Activated naive CD8-positive, alpha-beta T cell (primary cell): ENCODE results near the gene FRMPD4.
"Not testable (repeated sequence)": the region's sequence is repeated elsewhere in the genome, so short reads cannot be mapped to it uniquely, and the experiment has no call there.

Source experiments
- H3K27ac Mint-ChIP-seq: one replicate; pipeline ENCODE4 v1.8.0; 2021; ENCODE audit warnings: mixed read lengths
- H3K27me3 Mint-ChIP-seq: one replicate; pipeline ENCODE4 v1.8.0; 2021; ENCODE audit warnings: mixed read lengths
- H3K36me3 Mint-ChIP-seq: one replicate; pipeline ENCODE4 v1.8.0; 2021; ENCODE audit warnings: mixed read lengths
- H3K4me1 Mint-ChIP-seq: one replicate; pipeline ENCODE4 v1.8.0; 2021; ENCODE audit warnings: low read depth, mixed read lengths
- H3K4me3 Mint-ChIP-seq: one replicate; pipeline ENCODE4 v1.8.0; 2021; ENCODE audit warnings: mild to moderate bottlenecking, mixed read lengths
- H3K9me3 Mint-ChIP-seq: one replicate; pipeline ENCODE4 v1.8.0; 2021; ENCODE audit warnings: low read depth, mixed read lengths

Gene FRMPD4

DNA sequence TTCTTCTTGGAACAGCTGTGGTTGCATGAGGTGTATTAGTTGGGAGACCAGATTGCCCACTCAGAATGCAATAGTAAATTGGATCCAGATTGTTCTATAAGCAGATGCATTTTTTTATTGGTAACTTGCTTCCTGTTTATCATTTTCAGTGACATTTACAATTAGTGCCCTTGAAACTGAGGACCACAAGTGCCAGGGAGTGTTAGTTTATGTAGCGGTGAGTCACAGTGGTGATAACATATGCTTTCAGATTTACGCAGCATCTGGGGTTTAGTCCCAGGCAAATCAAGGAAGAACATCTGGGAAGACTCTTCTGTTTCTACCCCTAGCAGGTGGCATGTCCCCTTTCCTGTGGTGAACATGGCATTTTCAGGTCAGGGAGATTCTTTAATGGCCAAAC lies 24.1 kb downstream of the FRMPD4 start:
- no peaks in the 10 kb centered on the region for H3K9me3 Mint-ChIP-seq
- H3K27ac Mint-ChIP-seq = no peak overlapping the region
- H3K27me3 Mint-ChIP-seq = no peaks in the 10 kb centered on the region
- no peak overlapping the region for H3K4me3 Mint-ChIP-seq
- no peaks in the 10 kb centered on the region for H3K4me1 Mint-ChIP-seq
- H3K36me3 Mint-ChIP-seq = no peaks in the 10 kb centered on the region

DNA sequence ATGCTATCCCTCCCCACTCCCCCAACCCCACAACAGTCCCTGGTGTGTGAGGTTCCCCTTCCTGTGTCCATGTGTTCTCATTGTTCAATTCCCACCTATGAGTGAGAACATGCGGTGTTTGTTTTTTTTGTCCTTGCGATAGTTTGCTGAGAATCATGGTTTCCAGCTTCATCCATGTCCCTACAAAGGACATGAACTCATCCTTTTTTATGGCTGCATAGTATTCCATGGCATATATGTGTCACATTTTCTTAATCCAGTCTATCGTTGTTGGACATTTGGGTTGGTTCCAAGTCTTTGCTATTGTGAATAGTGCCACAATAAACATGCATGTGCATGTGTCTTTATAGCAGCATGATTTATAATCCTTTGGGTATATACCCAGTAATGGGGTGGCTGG lies 25.9 kb downstream of the FRMPD4 start:
- not testable (repeated sequence) for H3K27me3 Mint-ChIP-seq, H3K27ac Mint-ChIP-seq, H3K9me3 Mint-ChIP-seq, H3K4me1 Mint-ChIP-seq, H3K36me3 Mint-ChIP-seq, H3K4me3 Mint-ChIP-seq

DNA sequence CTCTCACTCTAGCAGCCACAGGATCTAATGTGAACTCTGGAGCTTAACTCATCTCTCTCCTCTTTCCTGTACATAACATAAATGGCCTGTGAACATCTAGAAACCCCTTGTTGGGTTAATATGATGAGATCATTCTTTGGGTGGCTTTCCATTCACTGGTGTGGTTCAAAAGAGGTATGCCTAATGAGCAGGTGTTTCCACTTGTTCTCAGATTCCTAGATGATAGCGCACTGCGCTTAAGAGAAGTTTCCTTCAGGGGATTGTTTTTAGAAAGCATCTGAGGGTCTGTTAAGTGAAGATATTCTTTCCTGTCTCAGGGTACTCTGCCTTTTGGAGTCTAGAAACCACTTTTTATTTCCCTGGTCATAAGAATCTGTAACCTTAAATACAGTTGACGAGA lies 32.5 kb downstream of the FRMPD4 start:
- Mint-ChIP-seq H3K27me3 (no peaks in the 10 kb centered on the region), H3K4me3 (no peak overlapping the region), H3K4me1 (no peaks in the 10 kb centered on the region), H3K27ac (no peak overlapping the region), H3K9me3 (no peaks in the 10 kb centered on the region), H3K36me3 (no peaks in the 10 kb centered on the region)

DNA sequence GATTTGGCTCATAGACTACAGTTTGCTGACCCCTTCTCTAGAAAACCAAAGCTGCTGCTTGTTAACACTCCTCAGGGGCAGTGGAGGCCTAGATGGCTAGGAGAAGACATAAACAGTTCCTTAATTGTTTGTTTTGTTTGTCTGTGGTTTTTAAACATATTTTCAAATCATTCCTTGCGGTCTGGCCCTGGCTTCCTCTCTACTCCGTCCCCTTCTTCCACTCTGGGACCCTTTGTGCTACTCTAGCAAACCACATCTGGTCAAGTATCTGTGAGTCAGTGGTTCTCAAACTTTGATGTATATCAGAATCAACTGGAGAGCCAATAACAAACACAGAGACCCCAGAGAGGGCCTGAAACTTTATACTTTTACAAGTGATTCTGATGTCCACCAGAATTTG lies 36.1 kb downstream of the FRMPD4 start:
- no peaks in the 10 kb centered on the region for H3K27me3 Mint-ChIP-seq
- H3K9me3 Mint-ChIP-seq = no peaks in the 10 kb centered on the region
- no peak overlapping the region for H3K4me3 Mint-ChIP-seq
- no peak overlapping the region for H3K27ac Mint-ChIP-seq
- no peaks in the 10 kb centered on the region for H3K4me1 Mint-ChIP-seq
- no peaks in the 10 kb centered on the region for H3K36me3 Mint-ChIP-seq

DNA sequence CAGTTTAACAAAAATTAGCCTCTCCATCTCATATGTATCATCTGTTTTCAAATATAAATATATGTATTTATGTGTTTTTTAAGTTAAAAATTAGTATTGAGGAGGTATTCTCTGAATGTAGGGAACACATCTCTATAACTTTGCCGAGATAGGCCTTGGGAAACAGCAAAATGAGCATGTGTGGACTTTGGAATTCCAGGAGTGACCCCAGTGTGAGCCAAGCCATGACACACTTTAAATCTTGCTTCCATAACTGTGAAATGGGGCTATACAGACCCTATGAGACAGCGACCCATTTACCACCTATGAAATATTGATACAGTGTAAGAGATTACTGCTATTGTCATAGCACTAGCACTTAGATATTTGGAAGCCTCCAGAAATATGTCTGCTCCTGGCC lies 58.8 kb downstream of the FRMPD4 start:
- no peaks in the 10 kb centered on the region for H3K27me3 Mint-ChIP-seq
- H3K4me1 Mint-ChIP-seq = no peaks in the 10 kb centered on the region
- no peaks in the 10 kb centered on the region for H3K36me3 Mint-ChIP-seq
- H3K27ac Mint-ChIP-seq = no peak overlapping the region
- H3K4me3 Mint-ChIP-seq = no peak overlapping the region
- no peaks in the 10 kb centered on the region for H3K9me3 Mint-ChIP-seq

DNA sequence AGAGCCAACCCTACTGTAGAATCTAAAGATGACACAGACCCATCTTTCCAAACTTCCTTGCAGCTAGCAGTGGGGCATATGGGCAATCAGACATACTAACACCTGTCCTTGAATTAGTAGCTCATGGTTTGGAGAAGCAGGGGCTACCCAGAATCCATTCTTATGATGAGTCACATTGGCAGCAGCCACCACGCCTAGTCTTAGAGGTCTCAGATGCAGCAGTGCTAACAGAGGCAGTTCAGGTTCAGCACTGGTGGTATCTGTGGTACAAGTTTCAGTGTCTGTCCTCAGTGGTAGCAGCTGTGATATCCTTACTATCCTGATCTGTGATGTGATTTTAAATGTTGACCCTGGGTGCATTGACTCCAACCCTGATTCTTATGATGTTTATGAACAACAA lies 68.1 kb downstream of the FRMPD4 start:
- H3K27ac Mint-ChIP-seq = no peak overlapping the region
- peaks cover 4% of the 10 kb centered on the region for H3K9me3 Mint-ChIP-seq
- H3K36me3 Mint-ChIP-seq = no peaks in the 10 kb centered on the region
- H3K27me3 Mint-ChIP-seq = peaks cover 3% of the 10 kb centered on the region
- no peak overlapping the region for H3K4me3 Mint-ChIP-seq
- H3K4me1 Mint-ChIP-seq = no peaks in the 10 kb centered on the region

DNA sequence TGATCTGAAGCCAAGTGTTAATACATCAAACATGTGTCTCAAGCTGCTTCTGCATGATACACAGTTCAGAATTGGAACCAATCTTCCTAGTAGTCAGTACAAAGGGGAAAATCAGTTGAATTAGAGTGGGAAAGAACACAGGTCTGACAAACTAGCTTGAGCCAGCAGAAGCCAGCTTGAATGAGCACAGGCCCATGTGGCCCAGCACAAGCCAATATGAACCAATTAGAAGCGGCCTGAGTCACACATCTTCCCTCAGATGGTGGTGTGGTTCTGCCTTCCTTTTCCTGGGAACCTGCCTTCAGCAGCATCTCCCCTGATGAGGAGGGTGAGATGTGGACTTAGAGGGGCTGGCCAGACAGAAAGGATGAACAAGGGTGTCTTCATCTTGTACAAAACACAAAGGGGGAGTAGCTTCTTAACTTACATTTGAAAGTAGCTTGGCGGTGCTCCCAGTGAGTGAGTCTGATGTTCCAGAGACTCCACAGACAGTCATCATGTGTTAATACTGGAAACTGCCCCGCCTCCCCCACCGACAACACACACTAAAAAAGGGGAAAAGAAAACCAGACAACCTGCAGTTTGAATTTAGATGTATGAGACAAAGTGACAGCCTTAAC lies 72.0 kb downstream of the FRMPD4 start:
- no peaks in the 10 kb centered on the region for H3K36me3 Mint-ChIP-seq
- H3K9me3 Mint-ChIP-seq = peaks cover 4% of the 10 kb centered on the region
- H3K4me3 Mint-ChIP-seq = no peak overlapping the region
- no peak overlapping the region for H3K27ac Mint-ChIP-seq
- no peaks in the 10 kb centered on the region for H3K4me1 Mint-ChIP-seq
- peaks cover 2% of the 10 kb centered on the region for H3K27me3 Mint-ChIP-seq

DNA sequence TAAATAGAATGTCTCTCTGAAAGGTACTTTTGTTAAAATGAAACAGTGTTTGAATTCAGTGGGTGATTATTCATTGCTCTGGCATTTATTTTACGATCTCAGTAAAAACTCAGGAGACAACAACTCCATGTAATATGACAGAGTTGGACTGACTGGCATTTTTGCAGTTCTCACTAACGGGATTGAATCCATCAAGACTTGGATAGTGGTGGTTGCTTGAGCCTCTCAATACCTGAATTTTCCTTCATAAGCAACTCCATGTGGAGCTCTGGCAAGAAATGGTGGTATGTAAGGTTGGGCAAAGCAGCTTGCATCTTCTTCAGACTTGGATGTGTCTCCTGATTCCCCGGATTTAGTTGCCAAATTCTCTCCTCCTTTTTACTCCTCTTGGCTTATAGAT lies 72.7 kb downstream of the FRMPD4 start:
- H3K9me3 Mint-ChIP-seq = peaks cover 4% of the 10 kb centered on the region
- peaks cover 3% of the 10 kb centered on the region for H3K27me3 Mint-ChIP-seq
- no peaks in the 10 kb centered on the region for H3K36me3 Mint-ChIP-seq
- H3K27ac Mint-ChIP-seq = no peak overlapping the region
- no peak overlapping the region for H3K4me3 Mint-ChIP-seq
- no peaks in the 10 kb centered on the region for H3K4me1 Mint-ChIP-seq

DNA sequence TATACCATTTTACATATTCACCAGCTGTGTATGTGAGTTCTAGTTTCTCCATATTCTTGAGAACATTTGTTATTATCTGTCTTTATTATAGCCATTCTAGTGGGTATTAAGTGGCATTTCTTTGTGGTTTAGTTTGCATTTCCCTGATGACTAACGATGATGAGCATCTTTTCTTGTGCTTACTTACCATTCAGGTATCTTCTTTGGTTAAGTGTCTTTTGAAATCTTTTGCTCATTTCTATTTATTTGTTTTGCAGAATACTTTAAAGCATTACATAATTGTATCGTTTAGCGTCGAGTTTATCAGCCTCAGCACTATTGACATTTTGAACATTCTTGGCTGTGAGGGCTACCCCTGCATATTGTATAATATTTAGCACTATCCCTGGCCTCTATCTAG lies 85.4 kb downstream of the FRMPD4 start:
- Mint-ChIP-seq H3K27ac (no peak overlapping the region), H3K4me1 (no peaks in the 10 kb centered on the region), H3K4me3 (no peak overlapping the region), H3K36me3 (no peaks in the 10 kb centered on the region), H3K27me3 (no peaks in the 10 kb centered on the region), H3K9me3 (no peaks in the 10 kb centered on the region)

DNA sequence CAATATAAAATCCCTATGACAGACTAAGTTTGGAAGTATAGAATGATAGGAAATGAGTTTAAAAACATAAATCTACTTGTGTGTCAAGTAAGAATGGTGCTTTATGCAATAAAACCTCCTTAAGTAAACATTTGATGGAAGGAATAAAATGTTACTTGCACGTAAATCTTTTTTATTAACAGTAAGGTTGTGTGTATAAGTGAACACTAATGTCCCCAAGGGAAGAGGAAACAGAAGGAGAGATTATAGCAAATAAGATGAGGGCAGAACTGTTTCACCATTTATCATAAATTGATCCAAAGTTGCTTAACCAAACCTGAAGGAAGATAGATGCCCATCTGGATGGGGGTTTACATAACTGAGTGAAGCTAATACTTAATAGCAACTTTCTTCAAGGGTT lies 86.8 kb downstream of the FRMPD4 start:
- no peaks in the 10 kb centered on the region for H3K27me3 Mint-ChIP-seq

DNA sequence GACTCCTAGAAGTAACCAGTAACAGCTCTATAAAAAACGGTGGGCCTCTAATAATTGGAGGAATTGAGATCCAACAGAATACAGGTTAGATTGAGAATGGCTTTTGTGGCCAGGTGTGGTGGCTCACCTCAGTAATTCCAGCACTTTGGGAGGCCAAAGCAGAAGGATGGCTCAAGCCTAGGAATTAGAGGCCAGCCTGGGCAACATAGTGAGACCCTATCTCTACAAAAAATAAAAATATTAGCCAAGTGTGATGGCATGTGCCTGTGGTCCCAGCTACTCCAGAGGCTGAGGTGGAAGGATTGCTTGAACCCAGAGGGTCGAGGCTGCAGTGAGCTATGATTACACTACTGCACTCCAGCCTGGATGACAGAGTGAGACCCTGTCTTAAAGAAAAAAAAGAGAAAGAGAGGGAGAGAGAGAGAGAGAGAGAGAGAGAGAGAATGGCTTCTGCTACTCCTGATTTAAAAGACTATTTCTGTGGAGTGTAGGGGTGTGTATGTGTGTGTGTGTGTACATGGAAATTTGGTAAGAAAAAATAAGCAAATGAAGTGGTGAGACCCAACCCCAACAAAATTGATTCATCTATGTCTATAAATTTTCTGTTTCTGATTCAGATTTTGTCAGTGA lies 89.3 kb downstream of the FRMPD4 start:
- Mint-ChIP-seq H3K36me3 (no peaks in the 10 kb centered on the region), H3K9me3 (no peaks in the 10 kb centered on the region), H3K27me3 (no peaks in the 10 kb centered on the region), H3K4me1 (no peaks in the 10 kb centered on the region), H3K27ac (no peak overlapping the region), H3K4me3 (no peak overlapping the region)

More for the DNA sequence above, 86.8 kb downstream of the FRMPD4 start:
- no peaks in the 10 kb centered on the region for H3K9me3 Mint-ChIP-seq
- no peaks in the 10 kb centered on the region for H3K36me3 Mint-ChIP-seq
- no peak overlapping the region for H3K27ac Mint-ChIP-seq
- H3K4me1 Mint-ChIP-seq = no peaks in the 10 kb centered on the region
- H3K4me3 Mint-ChIP-seq = no peak overlapping the region

DNA sequence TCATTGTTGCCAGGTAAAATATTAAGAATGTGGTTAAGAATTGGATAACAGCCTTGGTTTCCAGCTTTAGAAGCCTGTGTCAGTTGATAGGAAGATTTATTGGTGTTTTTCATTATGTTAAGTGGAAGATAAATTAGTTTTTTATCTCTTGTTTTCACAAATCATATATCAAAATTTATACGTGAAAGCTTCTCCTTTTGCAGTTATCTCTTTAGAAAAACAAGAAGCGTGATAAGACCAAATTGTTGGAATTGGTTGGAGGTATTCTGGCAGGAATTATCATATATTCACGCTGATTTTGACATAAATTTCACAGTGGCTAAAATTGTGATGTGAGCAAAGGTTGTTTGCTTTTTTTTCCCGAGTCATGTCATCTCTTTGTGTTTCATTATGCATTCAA lies 90.6 kb downstream of the FRMPD4 start:
- Mint-ChIP-seq H3K9me3 (no peaks in the 10 kb centered on the region), H3K27ac (no peak overlapping the region), H3K36me3 (no peaks in the 10 kb centered on the region), H3K27me3 (no peaks in the 10 kb centered on the region), H3K4me1 (no peaks in the 10 kb centered on the region), H3K4me3 (no peak overlapping the region)

DNA sequence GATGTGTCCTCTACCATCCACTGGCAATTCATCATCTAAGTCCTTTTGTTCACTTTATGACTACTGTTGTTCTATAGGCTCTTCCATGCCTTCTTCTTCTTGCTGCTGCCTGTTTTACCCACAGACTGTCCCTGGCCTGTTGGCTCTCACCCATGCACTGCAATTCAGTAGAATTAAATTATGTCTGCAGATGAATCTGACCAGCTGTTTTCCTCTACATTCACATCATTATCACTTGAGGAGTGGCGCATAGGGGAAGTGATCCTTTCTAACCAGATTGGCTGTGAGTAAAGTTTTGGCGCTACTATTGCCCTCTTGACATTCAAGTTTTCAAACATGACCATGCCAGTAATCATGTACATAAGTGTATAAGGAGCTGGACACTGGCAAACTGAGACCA lies 91.7 kb downstream of the FRMPD4 start:
- H3K9me3 Mint-ChIP-seq = no peaks in the 10 kb centered on the region
- H3K4me3 Mint-ChIP-seq = no peak overlapping the region
- no peaks in the 10 kb centered on the region for H3K36me3 Mint-ChIP-seq
- H3K27me3 Mint-ChIP-seq = no peaks in the 10 kb centered on the region
- no peak overlapping the region for H3K27ac Mint-ChIP-seq
- H3K4me1 Mint-ChIP-seq = no peaks in the 10 kb centered on the region

DNA sequence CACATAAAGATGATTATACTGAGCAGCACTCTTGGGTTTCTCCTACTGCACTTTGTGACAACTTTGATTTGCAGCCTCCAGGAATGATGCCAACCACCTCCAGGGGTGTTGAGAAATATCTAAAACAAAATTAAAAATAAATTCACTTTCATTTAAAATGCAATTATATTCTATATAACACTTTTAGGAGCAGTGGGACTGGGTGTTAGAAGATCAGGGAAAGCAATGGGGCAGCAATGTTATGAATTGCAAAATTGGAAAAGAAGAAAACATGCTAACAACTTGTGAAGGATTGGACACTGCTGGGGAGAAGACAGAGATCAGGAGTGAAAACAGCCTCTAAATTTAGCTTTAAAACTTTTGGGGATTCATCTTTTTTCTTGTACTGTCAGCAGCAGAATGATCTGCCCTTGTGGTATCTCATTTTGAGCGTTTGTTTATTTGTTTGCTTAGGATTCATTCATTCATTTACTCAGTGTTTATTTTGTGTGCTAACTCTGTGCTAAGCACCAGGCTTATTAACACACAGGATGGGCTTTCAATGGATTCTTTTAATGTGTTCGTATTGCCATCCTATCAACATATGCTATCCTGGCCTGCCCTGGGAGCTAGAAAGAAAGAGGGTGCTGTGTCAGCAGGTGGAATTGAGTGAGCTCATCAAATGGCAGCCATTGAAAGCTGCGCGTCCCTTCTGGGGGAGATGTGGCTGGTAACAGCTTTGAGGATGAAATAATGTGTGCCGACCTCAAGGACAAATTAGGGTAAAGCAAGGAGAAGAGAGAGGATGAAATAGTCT lies 96.5 kb downstream of the FRMPD4 start:
- Mint-ChIP-seq H3K27ac (no peak overlapping the region), H3K9me3 (no peaks in the 10 kb centered on the region), H3K27me3 (no peaks in the 10 kb centered on the region), H3K36me3 (no peaks in the 10 kb centered on the region), H3K4me1 (no peaks in the 10 kb centered on the region), H3K4me3 (no peak overlapping the region)

DNA sequence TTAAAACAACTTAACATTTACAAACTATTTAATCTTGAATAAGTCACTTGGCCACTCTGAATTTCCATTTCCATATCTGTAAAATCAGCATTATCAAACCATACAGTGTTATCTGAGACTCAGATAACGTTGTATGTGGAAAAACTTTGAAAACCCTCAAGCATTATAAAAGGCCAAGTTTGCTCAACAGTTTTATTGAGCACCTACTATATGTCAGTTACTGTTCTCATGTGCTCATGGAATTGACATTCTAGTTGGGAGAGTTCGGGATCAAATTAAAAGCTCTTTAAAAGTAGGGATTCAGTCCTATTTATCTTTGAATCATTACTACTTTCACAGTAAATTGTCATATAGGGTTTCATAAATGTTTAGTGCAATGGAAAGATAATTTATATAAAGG lies 97.9 kb downstream of the FRMPD4 start:
- H3K27me3 Mint-ChIP-seq = no peaks in the 10 kb centered on the region
- H3K4me3 Mint-ChIP-seq = no peak overlapping the region
- no peaks in the 10 kb centered on the region for H3K36me3 Mint-ChIP-seq
- no peaks in the 10 kb centered on the region for H3K4me1 Mint-ChIP-seq
- no peak overlapping the region for H3K27ac Mint-ChIP-seq
- no peaks in the 10 kb centered on the region for H3K9me3 Mint-ChIP-seq

DNA sequence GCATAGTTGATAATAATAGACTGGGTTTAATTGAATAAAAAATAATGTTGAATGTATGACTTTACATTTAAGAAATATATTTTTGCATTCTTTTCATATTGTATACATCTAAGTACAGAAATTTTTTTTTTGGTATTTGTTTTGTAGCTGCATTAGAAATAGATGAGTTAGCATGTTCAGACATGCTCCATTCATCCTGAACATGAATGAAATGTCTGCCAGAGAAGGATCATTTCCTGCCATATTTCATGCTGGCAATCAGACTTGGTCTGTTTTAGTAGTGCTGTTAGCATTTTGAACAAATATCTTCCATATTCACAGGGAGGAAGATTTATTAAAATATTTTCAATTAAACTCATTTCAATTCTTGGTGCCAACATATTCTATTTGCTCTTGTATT lies 98.9 kb downstream of the FRMPD4 start:
- Mint-ChIP-seq H3K4me3 (no peak overlapping the region), H3K4me1 (no peaks in the 10 kb centered on the region), H3K9me3 (no peaks in the 10 kb centered on the region), H3K27me3 (no peaks in the 10 kb centered on the region), H3K36me3 (no peaks in the 10 kb centered on the region), H3K27ac (no peak overlapping the region)
